A549 (cell line): ENCODE results near the gene TOGARAM2. TPM values are rescaled to one million over a fixed set of nuclear protein-coding genes. Genes with fewer than 3 reads are reported as not detected.

ENCODE experiments used
- ATAC-seq, 2 experiments: fragments of 200-7000 bp in 1 of 2; fragments of >200 bp in 1 of 2; cut with Nextera tagmentation in 1 of 2; cut with Tn5 transposase in 1 of 2; 3 replicates each; pipeline versions ENCODE4 v1.8.0 to v1.9.1; 2018 to 2020; ENCODE audit warnings: mild to moderate bottlenecking in 1 of 2, moderate library complexity in 1 of 2
- CTCF ChIA-PET: fragments of 300-600 bp; sonication (Branson Sonifier 250); formaldehyde crosslinking; extraction: SDS; loops from one replicate; lab custom pipeline; 2021; ENCODE audit warnings: antibody characterized with exemption, inconsistent platforms; lab: Yijun Ruan, JAX
- POLR2A ChIA-PET: fragments of 350-600 bp; formaldehyde crosslinking; extraction: SDS; loops from one replicate; lab custom pipeline; 2021; ENCODE audit warnings: antibody characterized with exemption, inconsistent platforms; lab: Yijun Ruan, JAX
- DNase-seq, 2 experiments: peaks; one replicate each; pipeline versions ENCODE4 v3.0.0 to v3.0.0-alpha.2; 2011 to 2016; ENCODE audit warnings: low read depth in 1 of 2, low spot score in 1 of 2
- FAIRE-seq: peaks from 2 replicates; lab custom pipeline; 2011; peaks lifted over from hg19 to GRCh38; lab: Jason Lieb, UNC
- H3K27ac ChIP-seq, 2 experiments: fragments of >200 bp; sonication (Bioruptor Twin); formaldehyde crosslinking; 3 replicates each; pipeline ENCODE4 v1.5.1; 2016 to 2017
- H3K4me1 ChIP-seq: fragments of >200 bp; sonication (Bioruptor Twin); formaldehyde crosslinking; 3 replicates; pipeline ENCODE4 v1.6.1; 2016
- H3K4me2 ChIP-seq: fragments of >200 bp; sonication (Bioruptor Twin); formaldehyde crosslinking; 3 replicates; pipeline ENCODE4 v1.6.1; 2016
- H3K4me3 ChIP-seq: fragments of >200 bp; sonication (Bioruptor Twin); formaldehyde crosslinking; 3 replicates; pipeline ENCODE4 v1.5.1; 2016
- H3K9me3 ChIP-seq: fragments of >200 bp; sonication (Bioruptor Twin); formaldehyde crosslinking; 3 replicates; pipeline ENCODE4 v1.6.1; 2016
- CHD2 ChIP-seq: fragments of 150-350 bp; IDR thresholded peaks from 2 replicates; pipeline ENCODE4 v1.6.1; 2014; ENCODE audit warnings: low read length; ENCODE audit not compliant: partially characterized antibody
- EHF ChIP-seq: fragments of 250-450 bp; sonication (Bioruptor Pico); IDR thresholded peaks from 2 replicates; pipeline ENCODE4 v1.5.0; 2020; ENCODE audit warnings: mild to moderate bottlenecking
- EHMT2 ChIP-seq: fragments of 200-600 bp; sonication (generic); IDR thresholded peaks from 2 replicates; pipeline ENCODE4 v1.6.1; 2016; ENCODE audit warnings: antibody characterized with exemption, low read depth, mild to moderate bottlenecking, moderate library complexity
- EP300 ChIP-seq, 2 experiments: fragments of >200 bp; sonication (Bioruptor Twin); formaldehyde crosslinking; IDR thresholded peaks; 2 replicates in 1 of 2; 3 replicates in 1 of 2; pipeline ENCODE4 v1.6.1; 2016 to 2017
- FOSL2 ChIP-seq, 2 experiments: fragments of 450-650 bp in 1 of 2; fragments of >200 bp in 1 of 2; sonication (Bioruptor Twin) in 1 of 2; formaldehyde crosslinking; IDR thresholded peaks; 2 replicates each; pipeline versions ENCODE4 v1.5.0 to v1.6.1; 2016 to 2020; ENCODE audit warnings: mild to moderate bottlenecking in 1 of 2, moderate library complexity in 1 of 2
- HDAC2 ChIP-seq: fragments of 200-600 bp; sonication (generic); IDR thresholded peaks from 2 replicates; pipeline ENCODE4 v1.6.1; 2016
- HES2 ChIP-seq: fragments of >200 bp; sonication (Bioruptor Twin); formaldehyde crosslinking; IDR thresholded peaks from 2 replicates; pipeline ENCODE4 v1.6.1; 2016
- HEYL ChIP-seq: fragments of 250-450 bp; sonication (Bioruptor Pico); IDR thresholded peaks from 2 replicates; pipeline ENCODE4 v1.8.0; 2021; ENCODE audit warnings: mild to moderate bottlenecking, moderate library complexity
- HOXB13 ChIP-seq: fragments of 250-450 bp; sonication (Bioruptor Pico); IDR thresholded peaks from 2 replicates; pipeline ENCODE4 v1.5.0; 2020; ENCODE audit warnings: low read depth, mild to moderate bottlenecking, moderate library complexity
- HOXB5 ChIP-seq: fragments of 250-450 bp; sonication (Bioruptor Pico); IDR thresholded peaks from 2 replicates; pipeline ENCODE4 v1.5.0; 2020; ENCODE audit warnings: mild to moderate bottlenecking, moderate library complexity
- JUN ChIP-seq, 2 experiments: fragments of >200 bp; sonication (Bioruptor Twin); formaldehyde crosslinking; IDR thresholded peaks; 2 replicates in 1 of 2; 3 replicates in 1 of 2; pipeline ENCODE4 v1.6.1; 2016 to 2017
- JUNB ChIP-seq: fragments of >200 bp; sonication (Bioruptor Twin); formaldehyde crosslinking; IDR thresholded peaks from 2 replicates; pipeline ENCODE4 v1.6.1; 2016
- MAFK ChIP-seq: fragments of 450-650 bp; IDR thresholded peaks from 2 replicates; pipeline ENCODE4 v1.6.1; 2014; ENCODE audit not compliant: partially characterized antibody
- MAZ ChIP-seq: fragments of 150-350 bp; IDR thresholded peaks from 2 replicates; pipeline ENCODE4 v1.6.1; 2014; ENCODE audit warnings: antibody characterized with exemption, low read depth, low read length, borderline replicate concordance
- MYC ChIP-seq: IDR thresholded peaks from 2 replicates; pipeline ENCODE4 v1.6.1; 2012; ENCODE audit warnings: mild to moderate bottlenecking, inconsistent platforms, low read length, improper control_type of control experiment, borderline replicate concordance
- NFE2L2 ChIP-seq: fragments of 150-350 bp; conservative IDR thresholded peaks from 2 replicates; pipeline ENCODE4 v1.6.1; 2014; ENCODE audit warnings: low read length
- NPAS2 ChIP-seq: fragments of 250-450 bp; sonication (Bioruptor Pico); IDR thresholded peaks from 2 replicates; pipeline ENCODE4 v1.8.0; 2022; ENCODE audit warnings: mild to moderate bottlenecking, moderate library complexity, borderline replicate concordance
- NR3C1 ChIP-seq: fragments of >200 bp; sonication (Bioruptor Twin); formaldehyde crosslinking; IDR thresholded peaks from 3 replicates; pipeline ENCODE4 v1.6.1; 2017
- PHF8 ChIP-seq: fragments of 200-600 bp; sonication (generic); IDR thresholded peaks from 2 replicates; pipeline ENCODE4 v1.6.1; 2016; ENCODE audit warnings: low read depth, mild to moderate bottlenecking, antibody characterized with exemption, moderate library complexity, borderline replicate concordance
- RAD21 ChIP-seq, 2 experiments: fragments of >200 bp in 1 of 2; sonication (Bioruptor Twin) in 1 of 2; formaldehyde crosslinking in 1 of 2; IDR thresholded peaks in 1 of 2; conservative IDR thresholded peaks in 1 of 2; 2 replicates in 1 of 2; 3 replicates in 1 of 2; pipeline ENCODE4 v1.6.1; 2012 to 2018; ENCODE audit warnings: inconsistent platforms in 1 of 2
- ZFP36 ChIP-seq: fragments of 450-650 bp; IDR thresholded peaks from 2 replicates; pipeline ENCODE4 v1.6.1; 2014; ENCODE audit warnings: borderline replicate concordance; ENCODE audit not compliant: partially characterized antibody
- ZSCAN20 ChIP-seq: fragments of 250-450 bp; sonication (Bioruptor Pico); IDR thresholded peaks from 2 replicates; pipeline ENCODE4 v1.8.0; 2022; ENCODE audit warnings: mild to moderate bottlenecking, moderate library complexity
- WGBS: methylation state at CpG from one replicate; pipeline ENCODE4 v1.1.6; 2017; ENCODE audit errors: missing lambda C conversion rate; 5-methylcytosine and 5-hydroxymethylcytosine counted together
- polyA plus RNA-seq, 4 experiments: library from polyadenylated mRNA; depleted of rRNA in 3 of 4; stranded (reverse); fragments of >200 nt; fragmentation: RNase III in 1 of 4; extraction: RNeasy Plus Mini Kit Qiagen cat#74134 plus additional on column Dnase treatment in 1 of 4; gene quantifications; 2 replicates in 3 of 4; 3 replicates in 1 of 4; pipeline ENCODE4 v1.2.3, GENCODE V29; 2011 to 2017
- TF ChIP-seq, protein P1 (sequence below): fragments of 200-600 bp; sonication (generic); IDR thresholded peaks from 2 replicates; pipeline ENCODE4 v1.6.1; 2016; ENCODE audit warnings: antibody characterized with exemption, mild to moderate bottlenecking, moderate library complexity
- TF ChIP-seq, protein P2 (sequence below): fragments of 150-350 bp; IDR thresholded peaks from 2 replicates; pipeline ENCODE4 v1.6.1; 2014; ENCODE audit warnings: low read depth, mild to moderate bottlenecking, low read length
- TF ChIP-seq, protein P3 (sequence below): IDR thresholded peaks from 2 replicates; pipeline ENCODE4 v1.6.1; 2012; ENCODE audit warnings: low read depth, borderline replicate concordance

The TOGARAM2 gene
- polyA plus RNA-seq, 2 of the 4 experiments (the other 2 are of a cell fraction): 0.14 to 0.35 TPM

DNA sequence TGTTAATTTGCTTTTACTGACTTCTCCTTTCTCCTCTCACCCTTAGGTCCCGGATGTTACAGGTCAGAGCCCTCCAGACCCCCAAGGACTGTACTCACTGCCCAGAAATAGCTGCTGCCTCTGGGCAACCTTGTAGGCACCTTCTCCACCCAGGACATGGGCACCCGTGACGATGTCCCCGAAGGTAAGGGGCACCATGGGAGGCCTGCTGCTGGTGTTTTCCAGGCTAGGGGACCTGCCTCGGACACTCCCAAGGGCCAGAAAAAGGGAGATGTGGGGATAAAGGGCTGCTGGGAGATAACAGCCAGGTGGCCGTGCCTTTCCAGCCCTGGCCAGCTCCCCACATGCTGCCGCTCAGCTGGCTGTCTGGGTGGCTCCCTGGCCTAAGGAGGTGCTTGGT is 13.6 kb downstream of the TOGARAM2 start:
- TF ChIP-seq, protein P1, sequence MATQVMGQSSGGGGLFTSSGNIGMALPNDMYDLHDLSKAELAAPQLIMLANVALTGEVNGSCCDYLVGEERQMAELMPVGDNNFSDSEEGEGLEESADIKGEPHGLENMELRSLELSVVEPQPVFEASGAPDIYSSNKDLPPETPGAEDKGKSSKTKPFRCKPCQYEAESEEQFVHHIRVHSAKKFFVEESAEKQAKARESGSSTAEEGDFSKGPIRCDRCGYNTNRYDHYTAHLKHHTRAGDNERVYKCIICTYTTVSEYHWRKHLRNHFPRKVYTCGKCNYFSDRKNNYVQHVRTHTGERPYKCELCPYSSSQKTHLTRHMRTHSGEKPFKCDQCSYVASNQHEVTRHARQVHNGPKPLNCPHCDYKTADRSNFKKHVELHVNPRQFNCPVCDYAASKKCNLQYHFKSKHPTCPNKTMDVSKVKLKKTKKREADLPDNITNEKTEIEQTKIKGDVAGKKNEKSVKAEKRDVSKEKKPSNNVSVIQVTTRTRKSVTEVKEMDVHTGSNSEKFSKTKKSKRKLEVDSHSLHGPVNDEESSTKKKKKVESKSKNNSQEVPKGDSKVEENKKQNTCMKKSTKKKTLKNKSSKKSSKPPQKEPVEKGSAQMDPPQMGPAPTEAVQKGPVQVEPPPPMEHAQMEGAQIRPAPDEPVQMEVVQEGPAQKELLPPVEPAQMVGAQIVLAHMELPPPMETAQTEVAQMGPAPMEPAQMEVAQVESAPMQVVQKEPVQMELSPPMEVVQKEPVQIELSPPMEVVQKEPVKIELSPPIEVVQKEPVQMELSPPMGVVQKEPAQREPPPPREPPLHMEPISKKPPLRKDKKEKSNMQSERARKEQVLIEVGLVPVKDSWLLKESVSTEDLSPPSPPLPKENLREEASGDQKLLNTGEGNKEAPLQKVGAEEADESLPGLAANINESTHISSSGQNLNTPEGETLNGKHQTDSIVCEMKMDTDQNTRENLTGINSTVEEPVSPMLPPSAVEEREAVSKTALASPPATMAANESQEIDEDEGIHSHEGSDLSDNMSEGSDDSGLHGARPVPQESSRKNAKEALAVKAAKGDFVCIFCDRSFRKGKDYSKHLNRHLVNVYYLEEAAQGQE: no peak
- TF ChIP-seq NFE2L2: no peak
- TF ChIP-seq JUNB: no peak
- TF ChIP-seq EP300 (IDR thresholded peaks at IDR 0.05): no peak
- TF ChIP-seq FOSL2 (IDR thresholded peaks at IDR 0.05): no peak
- TF ChIP-seq FOSL2 (CRISPR knock-in tag; IDR thresholded peaks at IDR 0.05): no peak
- no peak for TF ChIP-seq MAFK
- no peak for TF ChIP-seq NR3C1
- TF ChIP-seq EHMT2: no peak
- TF ChIP-seq JUN (IDR thresholded peaks at IDR 0.05): no peak
- TF ChIP-seq HOXB5: no peak
- TF ChIP-seq ZSCAN20: no peak
- TF ChIP-seq HDAC2: no peak
- FAIRE-seq (no peak), DNase-seq (no peak), ATAC-seq (no peak)
- Histone ChIP-seq H3K4me1 (peaks cover 7% of the 10 kb centered on the region; the same call in 2 of the 3 replicates), H3K4me3 (no peak overlapping the region), H3K9me3 (no peaks in the 10 kb centered on the region), H3K4me2 (no peak overlapping the region), H3K27ac (no peak overlapping the region)
- ChIA-PET POLR2A (no interaction called here), CTCF (interaction anchor here (1.0 to 1.2 kb wide), 2 partner anchors 14 to 244 kb away, joined by 3 to 4 read pairs; partner anchors contain the start of gene TOGARAM2)
- WGBS: 80% methylated on average over 7 of the region's 7 CpGs

DNA sequence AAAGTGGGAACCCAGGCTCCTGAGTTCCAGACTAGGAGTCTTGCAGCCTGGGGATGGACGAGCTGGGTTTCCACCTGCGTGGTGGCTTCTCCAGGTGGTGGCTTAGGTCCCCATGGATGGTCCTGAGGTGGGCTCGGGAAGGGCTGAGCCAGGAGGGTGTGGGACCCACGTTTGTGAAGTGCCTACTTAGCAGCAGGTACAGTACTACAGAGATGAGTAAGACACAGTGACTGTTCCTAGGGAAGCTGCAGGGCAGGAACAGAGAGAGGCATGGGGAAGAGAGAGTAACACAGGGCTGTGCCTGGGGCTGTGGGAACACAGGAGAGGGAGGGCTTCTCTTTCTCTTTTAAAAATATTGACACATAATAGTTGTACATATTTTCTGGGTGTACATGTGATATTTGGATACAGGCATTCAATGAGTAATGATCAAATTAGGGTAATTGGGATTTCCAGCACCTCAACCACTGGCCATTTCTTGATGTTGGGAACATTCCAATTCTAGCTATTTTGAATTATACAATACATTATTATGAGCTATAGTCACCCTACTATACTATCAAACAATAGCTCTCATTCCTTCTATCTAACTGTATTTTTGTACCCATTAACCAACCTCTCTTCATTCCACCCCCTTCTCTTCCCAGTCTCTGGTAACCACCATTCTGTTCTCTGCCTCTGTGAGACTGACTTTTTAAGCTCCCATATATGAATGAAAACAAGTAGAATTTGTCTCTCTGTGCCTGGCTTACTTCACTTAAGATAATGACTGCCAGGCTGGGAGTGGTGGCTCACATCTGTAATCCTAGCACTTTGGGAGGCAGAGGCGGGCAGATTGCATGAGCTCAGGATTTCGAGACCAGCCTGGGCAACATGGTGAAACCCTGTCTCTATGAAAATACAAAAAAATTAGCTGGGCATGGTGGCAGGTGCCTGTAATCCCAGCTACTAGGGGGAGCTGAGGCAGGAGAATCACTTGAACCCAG is 15.0 kb downstream of the TOGARAM2 start:
- WGBS: 61% methylated on average over 6 of the region's 6 CpGs
- peaks cover 7% of the 10 kb centered on the region; the same call in 2 of the 3 replicates for H3K4me1 ChIP-seq
- no peak overlapping the region for H3K4me2 ChIP-seq
- ChIA-PET CTCF (interaction anchor here (0.9 to 1.8 kb wide), 7 partner anchors 8 to 1032 kb away, joined by 3 to 7 read pairs (median 3); partner anchors contain the start of gene TOGARAM2), POLR2A (no interaction called here)
- H3K9me3 ChIP-seq: no peaks in the 10 kb centered on the region
- DNase-seq: no peak
- no peak overlapping the region for H3K27ac ChIP-seq
- no peak overlapping the region for H3K4me3 ChIP-seq
- no peak for FAIRE-seq
- no peak for ATAC-seq
- TF ChIP-seq, protein P1: no peak
- TF ChIP-seq MAZ: no peak
- no peak for TF ChIP-seq HOXB13 (CRISPR knock-in tag)
- no peak for TF ChIP-seq HES2
- TF ChIP-seq RAD21 (conservative IDR thresholded peaks at IDR 0.05 in 1 of 2, IDR thresholded peaks at IDR 0.05 in 1 of 2): no peak
- no peak for TF ChIP-seq NFE2L2
- TF ChIP-seq PHF8: no peak
- TF ChIP-seq EHF (CRISPR knock-in tag): no peak
- no peak for TF ChIP-seq NR3C1
- TF ChIP-seq NPAS2: no peak
- TF ChIP-seq CHD2: no peak
- no peak for TF ChIP-seq MYC
- TF ChIP-seq, protein P2, sequence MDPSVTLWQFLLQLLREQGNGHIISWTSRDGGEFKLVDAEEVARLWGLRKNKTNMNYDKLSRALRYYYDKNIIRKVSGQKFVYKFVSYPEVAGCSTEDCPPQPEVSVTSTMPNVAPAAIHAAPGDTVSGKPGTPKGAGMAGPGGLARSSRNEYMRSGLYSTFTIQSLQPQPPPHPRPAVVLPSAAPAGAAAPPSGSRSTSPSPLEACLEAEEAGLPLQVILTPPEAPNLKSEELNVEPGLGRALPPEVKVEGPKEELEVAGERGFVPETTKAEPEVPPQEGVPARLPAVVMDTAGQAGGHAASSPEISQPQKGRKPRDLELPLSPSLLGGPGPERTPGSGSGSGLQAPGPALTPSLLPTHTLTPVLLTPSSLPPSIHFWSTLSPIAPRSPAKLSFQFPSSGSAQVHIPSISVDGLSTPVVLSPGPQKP: no peak
- TF ChIP-seq, protein P3, sequence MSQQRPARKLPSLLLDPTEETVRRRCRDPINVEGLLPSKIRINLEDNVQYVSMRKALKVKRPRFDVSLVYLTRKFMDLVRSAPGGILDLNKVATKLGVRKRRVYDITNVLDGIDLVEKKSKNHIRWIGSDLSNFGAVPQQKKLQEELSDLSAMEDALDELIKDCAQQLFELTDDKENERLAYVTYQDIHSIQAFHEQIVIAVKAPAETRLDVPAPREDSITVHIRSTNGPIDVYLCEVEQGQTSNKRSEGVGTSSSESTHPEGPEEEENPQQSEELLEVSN: no peak
- TF ChIP-seq HEYL (CRISPR knock-in tag): no peak
- no peak for TF ChIP-seq ZFP36
- no peak for TF ChIP-seq EP300 (IDR thresholded peaks at IDR 0.05)
- TF ChIP-seq EHMT2: no peak
